ENCODE results near the gene NHERF2.

NHERF2 gene

GRCh38 chr16:2040787-2041522 is 14.3 kb downstream of the NHERF2 start:
- no peak for DNase-seq (ENCODE audit: low read depth in 2 of 2)

DNA sequence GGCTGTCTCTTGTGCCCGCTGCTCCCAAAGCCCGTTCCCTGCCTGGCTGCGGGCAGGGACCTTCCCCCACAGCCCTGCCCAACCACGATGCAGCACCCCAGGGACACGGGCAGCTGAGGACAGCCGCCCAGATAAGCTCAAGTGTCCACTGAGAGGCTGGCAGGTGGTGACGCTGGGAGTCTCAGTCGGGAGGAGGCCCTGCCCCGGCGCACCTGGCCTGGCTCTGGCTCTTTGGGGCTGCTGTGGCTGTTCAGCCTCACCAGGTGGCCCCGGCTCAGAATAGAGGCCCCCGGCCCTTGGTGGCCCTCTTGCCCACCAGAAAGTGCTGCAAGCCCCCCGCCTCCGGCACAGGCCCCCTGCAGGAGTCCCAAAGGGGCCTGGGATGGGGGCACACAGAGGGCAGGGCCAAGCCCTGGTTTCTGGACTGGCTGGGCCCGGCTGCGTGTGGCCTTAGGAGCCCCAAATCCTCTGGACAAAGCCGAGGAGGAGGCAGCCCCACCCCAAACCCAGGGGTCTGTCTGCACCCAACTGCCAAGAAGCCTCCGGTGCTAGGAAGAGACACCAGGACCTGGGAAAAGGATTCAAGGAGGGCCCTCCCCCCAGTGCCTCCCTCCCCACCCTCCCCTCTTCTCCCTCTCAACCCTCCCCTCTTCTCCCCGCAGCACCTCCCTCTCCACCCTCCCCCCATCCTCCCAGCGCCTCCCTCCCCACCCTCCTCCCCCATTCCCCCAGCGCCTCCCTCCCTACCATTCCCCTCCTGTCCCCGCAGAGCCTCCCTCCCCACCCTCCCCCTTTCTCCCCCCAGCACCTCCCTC is 15.7 kb downstream of the NHERF2 start:
- no peak for DNase-seq (ENCODE audit: low read depth in 2 of 2)

- DNase-seq (ENCODE audit: low read depth in 2 of 2): no peak
Observed at GRCh38 chr16:2042986-2043666, 16.4 kb downstream of the NHERF2 start.

GRCh38 chr16:2043667-2044451 is 17.2 kb downstream of the NHERF2 start:
- DNase-seq (ENCODE audit: low read depth in 2 of 2): no peak

DNA sequence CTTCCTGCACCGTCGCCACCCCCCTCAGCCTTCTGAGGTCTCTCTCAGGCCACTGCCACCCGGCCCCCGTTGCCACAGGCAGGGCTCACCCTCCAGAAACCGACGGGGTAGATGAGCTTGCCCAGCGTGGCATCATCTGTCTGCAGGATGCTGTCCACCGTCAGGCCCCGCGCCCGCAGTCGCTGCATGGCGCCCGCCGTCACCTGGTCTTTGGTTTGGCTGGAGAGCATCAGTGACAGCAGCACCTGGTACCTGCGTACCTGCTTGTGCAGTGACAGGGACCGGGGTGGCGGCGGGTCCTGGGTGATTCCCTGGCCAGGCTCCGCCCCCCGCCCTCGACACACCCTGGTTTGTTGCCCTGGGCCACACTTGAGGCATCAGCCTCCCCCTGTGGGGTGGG is 17.8 kb downstream of the NHERF2 start:
- DNase-seq (ENCODE audit: low read depth in 2 of 2): no peak

DNA sequence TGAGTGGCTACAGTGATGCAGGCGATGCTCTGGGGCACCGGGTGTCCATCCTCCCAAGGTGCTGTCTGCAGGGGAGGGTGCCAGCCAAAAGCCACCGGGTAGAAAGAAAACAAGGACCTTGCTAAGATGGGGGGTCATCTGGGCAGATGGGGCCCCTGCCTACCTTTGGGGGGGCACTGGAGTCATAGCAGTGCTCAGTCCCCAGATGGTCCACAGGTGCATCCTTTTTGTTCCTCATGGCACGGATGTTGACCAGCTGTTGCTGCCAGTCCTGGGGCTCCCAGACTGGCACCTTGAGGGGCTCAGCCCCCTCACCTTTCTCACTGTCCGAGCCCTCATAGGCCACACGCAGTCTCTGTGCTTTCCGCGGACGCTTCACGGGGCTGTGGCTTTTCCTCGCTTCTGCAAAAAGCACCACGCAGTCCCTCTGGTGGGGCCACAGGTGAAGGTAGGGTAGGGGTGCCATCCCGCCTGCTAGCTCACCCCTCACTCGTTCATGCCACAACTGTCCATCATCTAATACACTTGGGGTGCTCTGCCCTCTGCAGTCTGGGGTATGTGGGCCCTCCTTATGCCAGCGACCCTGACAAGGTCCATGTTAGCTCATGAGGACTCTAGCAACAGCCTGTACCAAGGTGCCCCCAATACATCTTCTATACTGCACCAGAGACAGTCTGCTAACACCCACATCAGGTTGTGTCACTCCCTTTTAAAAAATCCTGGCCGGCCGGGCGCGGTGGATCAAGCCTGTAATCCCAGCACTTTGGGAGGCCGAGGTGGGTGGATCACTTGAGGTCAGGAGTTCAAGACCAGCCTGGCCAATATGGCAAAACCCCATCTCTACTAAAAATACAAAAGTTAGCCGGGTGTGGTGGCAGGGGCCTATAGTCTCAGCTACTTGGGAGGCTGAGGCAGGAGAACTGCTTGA is 19.5 kb downstream of the NHERF2 start:
- DNase-seq (ENCODE audit: low read depth in 2 of 2): no peak

GRCh38 chr16:2046893-2047329 is 20.2 kb downstream of the NHERF2 start:
- no peak for DNase-seq (ENCODE audit: low read depth in 2 of 2)

DNA sequence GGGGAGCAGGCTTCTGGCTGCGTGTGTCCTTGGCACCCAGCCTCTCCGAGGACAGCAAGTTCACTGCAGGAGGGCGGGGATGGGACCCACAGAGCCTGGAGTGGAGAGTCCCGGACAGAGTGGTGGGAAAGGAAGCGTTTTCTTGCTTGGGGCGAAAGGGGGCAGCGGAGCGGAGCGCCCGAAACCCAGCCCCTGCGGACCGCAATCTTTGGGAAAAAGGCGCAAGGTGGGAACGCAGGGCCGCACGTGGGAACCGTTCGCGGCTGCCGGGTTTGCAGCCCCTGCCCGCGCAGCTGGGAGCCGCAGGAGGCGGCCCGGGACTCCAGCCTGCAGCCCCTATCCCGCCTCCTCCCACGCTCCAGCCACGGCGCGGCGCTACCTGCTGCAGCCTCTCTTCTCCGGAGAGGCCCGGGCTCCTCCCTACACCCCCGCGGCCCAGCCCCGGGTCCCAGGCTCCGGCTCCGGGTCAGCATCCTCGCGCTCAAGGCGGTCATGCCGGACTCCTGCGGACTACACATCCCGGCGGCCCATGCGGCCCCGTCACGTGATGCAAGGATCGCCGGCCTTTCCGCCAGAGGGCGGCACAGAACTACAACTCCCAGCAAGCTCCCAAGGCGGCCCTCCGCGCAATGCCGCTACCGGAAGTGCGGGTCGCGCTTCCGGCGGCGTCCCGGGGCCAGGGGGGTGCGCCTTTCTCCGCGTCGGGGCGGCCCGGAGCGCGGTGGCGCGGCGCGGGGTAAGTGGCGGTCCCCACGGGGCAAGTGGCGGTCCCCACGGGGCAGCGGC is 20.8 kb downstream of the NHERF2 start, which contains the start of the genes NTHL1 and TSC2:
Gene NTHL1 (minus strand): TSS at position 505 of the 786 bp plus-strand sequence. CDS start 11 bp downstream, at position 494.
Gene TSC2 (plus strand): TSS at position 656 of the 786 bp plus-strand sequence. CDS start 631 bp downstream, outside the sequence.
- DNase-seq (ENCODE audit: low read depth in 2 of 2): peak; percentile 92 to 94

DNA sequence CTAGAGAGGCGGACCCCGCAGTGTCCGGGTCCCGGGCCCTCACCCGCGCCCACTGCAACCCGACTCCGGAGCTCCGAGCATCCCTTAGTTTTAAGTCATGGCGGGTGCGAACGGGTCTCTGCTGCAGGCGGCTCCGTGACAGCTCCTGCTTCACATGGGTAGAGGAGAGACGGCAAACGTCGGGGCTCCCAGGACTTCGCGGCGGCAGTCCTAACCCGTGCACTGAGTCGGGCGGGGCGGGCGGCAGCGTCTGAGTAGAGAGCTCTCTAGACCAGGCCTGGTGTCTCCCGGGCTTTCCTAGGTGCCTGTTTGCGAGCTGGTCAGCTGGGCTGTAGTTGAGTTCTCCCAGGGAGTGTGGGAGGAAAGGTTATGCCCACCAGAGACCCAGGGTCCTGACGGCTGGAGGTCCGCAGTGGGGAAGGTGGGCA is 21.4 kb downstream of the NHERF2 start:
- DNase-seq (ENCODE audit: low read depth in 2 of 2): no peak

- no peak for DNase-seq (ENCODE audit: low read depth in 2 of 2)
Observed at GRCh38 chr16:2053211-2053610, 26.5 kb downstream of the NHERF2 start.

GRCh38 chr16:2053897-2054296 is 27.2 kb downstream of the NHERF2 start:
- no peak for DNase-seq (ENCODE audit: low read depth in 2 of 2)

DNA sequence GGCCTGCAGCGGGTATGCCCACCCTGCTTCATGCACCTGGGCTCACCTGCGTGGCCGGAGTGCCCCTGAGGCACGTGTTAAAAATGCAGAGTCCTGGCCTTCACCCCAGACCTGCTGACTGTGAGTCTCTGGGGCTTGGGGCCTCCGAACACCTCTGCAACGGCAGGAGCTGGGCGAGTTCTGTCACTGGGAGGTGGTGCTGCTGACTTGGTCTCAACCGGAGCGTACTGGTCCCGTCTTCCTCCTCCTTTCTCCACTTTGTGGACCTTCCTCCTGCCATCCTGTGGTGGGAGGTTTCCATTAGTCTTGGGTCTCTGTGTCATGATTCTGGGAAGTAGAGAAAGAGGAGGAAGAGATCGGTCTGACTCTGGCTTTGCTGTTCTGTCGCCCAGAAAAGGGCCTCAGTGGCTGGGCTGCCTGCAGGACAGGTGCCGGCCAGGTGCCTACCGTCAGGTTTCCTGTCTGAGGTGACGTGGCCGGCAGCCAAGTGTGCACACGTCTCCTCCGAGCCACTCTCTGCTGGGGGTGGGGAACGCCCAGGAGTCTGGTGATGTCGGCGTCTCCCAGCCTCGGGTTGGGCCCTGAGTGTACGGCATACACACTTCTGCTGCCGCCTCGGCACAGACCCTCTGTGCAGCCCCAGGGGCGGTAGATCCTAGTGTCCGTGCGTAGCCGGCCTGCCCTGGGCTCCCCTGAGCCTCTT is 28.0 kb downstream of the NHERF2 start:
- DNase-seq (ENCODE audit: low read depth in 2 of 2): no peak

GRCh38 chr16:2056077-2056476 is 29.4 kb downstream of the NHERF2 start:
- DNase-seq (ENCODE audit: low read depth in 2 of 2): no peak

DNA sequence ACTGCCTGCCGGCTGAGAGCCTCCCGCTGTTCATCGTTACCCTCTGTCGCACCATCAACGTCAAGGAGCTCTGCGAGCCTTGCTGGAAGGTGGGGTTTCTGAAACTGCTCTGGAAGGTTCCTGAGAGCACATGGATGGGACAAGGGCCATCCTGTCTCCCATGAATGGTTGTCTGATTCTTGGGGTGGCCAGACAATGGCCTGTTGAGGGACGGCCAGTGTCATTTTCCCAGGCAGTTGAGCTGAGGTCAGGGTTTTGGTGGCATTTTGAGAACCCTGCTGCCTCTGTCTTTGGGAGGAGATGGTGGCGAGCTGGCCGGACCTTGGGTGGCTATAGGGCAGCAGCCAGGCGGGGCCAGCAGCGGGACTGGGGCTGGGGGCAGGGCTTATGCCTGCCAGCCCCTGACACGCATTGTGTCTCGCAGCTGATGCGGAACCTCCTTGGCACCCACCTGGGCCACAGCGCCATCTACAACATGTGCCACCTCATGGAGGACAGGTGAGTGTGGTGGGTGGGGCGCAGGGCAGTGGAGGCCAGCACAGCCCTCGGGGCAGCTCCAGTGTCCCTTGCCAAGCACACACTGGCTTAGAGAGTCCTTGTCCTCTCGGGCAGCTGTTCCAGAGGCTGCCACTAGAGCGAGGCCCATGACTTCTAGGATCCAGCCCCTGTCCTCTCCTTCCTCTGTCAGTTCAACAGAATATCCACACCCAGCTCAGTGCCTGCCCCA is 30.1 kb downstream of the NHERF2 start:
- DNase-seq (ENCODE audit: low read depth in 2 of 2): no peak

- no peak for DNase-seq (ENCODE audit: low read depth in 2 of 2)
Observed at GRCh38 chr16:2057438-2057837, 30.7 kb downstream of the NHERF2 start.

GRCh38 chr16:2058420-2058819 is 31.7 kb downstream of the NHERF2 start:
- no peak for DNase-seq (ENCODE audit: low read depth in 2 of 2)

DNA sequence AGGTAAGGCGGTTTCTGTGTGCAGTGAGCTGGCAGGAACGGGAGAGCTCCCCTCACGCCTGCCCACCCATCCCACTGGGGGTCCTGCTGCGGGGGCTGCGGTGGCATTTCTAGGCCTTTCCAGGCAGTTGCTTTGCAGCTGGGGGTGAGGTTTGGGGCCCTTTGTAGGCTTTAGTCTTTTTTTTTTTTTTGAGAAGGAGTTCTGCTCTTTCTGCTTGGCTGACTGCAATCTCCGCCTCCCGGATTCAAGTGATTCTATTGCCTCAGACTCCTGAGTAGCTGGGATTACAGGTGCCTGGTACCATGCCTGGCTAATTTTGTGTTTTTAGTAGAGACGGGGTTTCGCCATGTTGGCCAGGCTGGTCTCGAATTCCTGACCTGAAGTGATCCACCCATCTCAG is 32.2 kb downstream of the NHERF2 start:
- no peak for DNase-seq (ENCODE audit: low read depth in 2 of 2)

GRCh38 chr16:2060346-2060745 is 33.6 kb downstream of the NHERF2 start:
- no peak for DNase-seq (ENCODE audit: low read depth in 2 of 2)

Measured in stimulated activated CD4-positive, alpha-beta T cell treated with anti-CD3 and anti-CD28 coated beads, Interleukin-15, amount 100 ng/mL, for 48 hours (primary cell).